Measurements from ENCODE around the gene SENP6.

SENP6 gene

DNA sequence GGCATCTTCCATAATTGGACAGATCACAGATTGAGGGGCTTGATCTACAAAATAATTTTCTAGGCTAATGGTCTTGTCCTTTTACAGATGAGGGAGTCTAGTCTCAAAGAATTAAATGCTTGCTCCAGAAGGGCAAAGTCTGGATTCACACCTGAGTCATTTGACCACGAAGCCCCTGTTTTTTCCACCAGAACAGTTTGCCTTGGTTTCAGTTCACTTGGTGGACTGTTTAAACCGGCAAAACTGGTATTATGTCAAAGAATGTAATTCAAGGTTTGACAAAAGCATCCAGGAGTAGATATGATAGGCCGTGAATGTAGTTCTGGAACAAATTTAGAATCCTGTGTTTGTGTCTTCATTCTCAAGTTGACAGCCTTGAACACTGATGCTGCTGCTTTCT, 150.7 kb downstream of the SENP6 start:
- TF ChIP-seq, protein P1, sequence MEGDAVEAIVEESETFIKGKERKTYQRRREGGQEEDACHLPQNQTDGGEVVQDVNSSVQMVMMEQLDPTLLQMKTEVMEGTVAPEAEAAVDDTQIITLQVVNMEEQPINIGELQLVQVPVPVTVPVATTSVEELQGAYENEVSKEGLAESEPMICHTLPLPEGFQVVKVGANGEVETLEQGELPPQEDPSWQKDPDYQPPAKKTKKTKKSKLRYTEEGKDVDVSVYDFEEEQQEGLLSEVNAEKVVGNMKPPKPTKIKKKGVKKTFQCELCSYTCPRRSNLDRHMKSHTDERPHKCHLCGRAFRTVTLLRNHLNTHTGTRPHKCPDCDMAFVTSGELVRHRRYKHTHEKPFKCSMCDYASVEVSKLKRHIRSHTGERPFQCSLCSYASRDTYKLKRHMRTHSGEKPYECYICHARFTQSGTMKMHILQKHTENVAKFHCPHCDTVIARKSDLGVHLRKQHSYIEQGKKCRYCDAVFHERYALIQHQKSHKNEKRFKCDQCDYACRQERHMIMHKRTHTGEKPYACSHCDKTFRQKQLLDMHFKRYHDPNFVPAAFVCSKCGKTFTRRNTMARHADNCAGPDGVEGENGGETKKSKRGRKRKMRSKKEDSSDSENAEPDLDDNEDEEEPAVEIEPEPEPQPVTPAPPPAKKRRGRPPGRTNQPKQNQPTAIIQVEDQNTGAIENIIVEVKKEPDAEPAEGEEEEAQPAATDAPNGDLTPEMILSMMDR (conservative IDR thresholded peaks at IDR 0.05) = no peak
- H3K27ac ChIP-seq = peak overlapping the region; percentile 98; the same call in 1 of the 2 replicates

DNA sequence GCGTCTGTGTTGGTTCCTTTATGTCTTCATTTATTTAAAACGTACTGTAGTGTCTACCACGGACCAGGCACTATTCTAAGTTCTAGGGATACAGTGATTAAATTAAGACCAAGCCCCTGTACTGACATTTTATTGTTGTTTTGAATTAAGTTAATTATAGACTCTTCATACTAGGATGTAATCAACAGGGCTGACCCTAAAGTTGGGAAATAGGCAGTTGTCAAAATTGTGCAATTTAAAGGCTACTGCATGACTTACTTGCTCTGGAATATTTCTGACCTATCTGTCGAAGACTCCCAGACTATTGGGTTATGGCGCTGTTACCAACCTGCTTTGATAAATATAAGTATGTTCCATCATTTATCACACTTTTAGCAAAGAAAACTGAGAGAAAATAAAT, 154.0 kb downstream of the SENP6 start:
- TF ChIP-seq, protein P1 (conservative IDR thresholded peaks at IDR 0.05) = no peak
- no peak overlapping the region for H3K27ac ChIP-seq

DNA sequence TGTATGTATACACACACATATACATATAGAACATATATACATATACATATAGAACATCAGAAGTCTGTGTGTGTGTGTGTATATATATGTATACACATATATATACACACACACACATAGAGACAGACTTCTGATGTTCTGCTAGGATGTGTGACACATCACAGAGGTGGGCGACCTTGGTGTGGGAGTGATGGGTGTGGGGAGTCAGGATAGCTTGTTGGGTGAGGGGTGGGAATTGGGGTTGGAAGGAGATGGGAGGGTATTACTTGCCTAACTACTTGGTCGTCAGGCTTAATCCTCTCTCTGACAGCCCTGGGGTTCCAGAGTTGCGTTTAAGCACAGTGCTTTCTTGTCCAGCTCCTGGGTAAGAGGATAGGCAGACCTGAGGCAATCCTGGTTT, 155.6 kb downstream of the SENP6 start:
- TF ChIP-seq, protein P1 (conservative IDR thresholded peaks at IDR 0.05) = no peak
- H3K27ac ChIP-seq = no peak overlapping the region

DNA sequence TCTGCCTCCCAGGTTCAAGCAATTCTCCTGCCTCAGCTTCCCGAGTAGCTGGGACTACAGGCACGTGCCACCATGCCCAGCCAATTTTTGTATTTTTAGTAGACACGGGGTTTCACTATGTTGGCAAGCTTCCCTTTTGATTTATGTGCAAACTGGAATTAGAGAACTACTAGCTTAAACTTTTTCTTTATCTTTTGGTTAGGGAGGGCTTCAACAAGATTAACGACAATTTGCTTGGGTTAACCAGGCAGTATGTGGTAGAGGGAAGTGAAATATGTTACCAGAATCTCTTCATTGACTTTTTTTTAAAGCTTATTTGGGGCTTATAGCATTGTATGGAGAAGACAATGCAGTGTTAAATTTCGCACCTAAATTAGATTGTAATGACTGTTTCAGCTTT, 156.4 kb downstream of the SENP6 start:
- TF ChIP-seq, protein P1 (conservative IDR thresholded peaks at IDR 0.05) = no peak
- no peak overlapping the region for H3K27ac ChIP-seq

DNA sequence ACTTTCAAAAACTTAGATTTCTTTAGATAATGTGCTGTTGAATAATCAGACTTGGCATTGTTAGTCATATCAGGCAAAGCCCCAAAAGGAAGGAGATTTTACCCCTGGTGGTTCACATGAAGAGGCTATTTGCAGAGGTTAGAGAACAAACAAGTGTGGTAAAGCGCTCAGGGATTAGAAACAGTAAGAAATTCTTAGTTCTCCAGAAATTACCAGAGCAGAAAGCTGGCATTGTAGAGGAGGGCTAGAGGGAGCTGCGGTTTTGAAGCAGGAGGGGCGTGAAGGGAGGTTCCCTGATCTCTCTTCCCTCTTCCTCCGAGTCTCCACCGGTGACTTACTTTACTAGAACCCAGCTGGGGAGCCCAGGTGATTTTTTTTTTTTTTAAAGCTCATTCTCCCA, 157.5 kb downstream of the SENP6 start:
- TF ChIP-seq, protein P1 (conservative IDR thresholded peaks at IDR 0.05) = no peak
- H3K27ac ChIP-seq = no peak overlapping the region

DNA sequence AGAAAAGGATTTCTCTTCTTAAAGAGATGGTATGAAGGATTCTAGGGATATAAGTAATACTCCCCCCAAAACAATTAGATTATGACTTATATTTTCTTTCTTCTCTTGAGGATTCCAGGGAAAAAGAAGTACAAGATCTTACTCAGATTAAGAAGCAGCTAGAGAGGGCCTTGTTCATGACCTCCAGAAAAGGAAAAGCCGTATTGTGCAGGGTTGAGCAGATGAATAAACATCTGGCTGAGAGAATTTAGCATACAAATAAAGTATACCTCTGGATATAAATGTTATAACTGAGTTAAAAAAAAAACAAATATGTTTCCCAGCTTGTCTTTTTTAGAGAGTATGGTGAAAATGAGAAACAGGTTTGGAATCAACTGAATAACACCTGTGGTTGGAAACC, 158.6 kb downstream of the SENP6 start:
- TF ChIP-seq, protein P1 (conservative IDR thresholded peaks at IDR 0.05) = no peak
- no peak overlapping the region for H3K27ac ChIP-seq

DNA sequence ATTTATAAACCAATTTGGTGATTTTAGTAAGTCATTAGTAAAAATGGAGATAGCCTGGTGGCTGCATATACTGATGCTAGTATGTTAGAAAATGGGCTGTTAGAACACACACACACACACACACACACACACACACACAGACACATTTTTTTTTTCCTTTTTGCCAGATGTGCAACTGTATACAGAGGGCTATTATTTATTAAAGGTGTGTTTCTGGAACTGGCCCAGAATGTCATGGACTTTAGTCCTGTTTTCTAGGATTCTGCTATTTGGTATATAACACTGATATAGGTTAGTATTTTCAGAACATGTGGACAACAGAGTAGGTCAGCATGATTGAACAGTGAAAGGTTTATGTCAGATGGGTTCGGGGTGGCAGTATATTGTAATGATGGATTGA, 159.8 kb downstream of the SENP6 start:
- no peak overlapping the region; the same call in 1 of the 2 replicates for H3K27ac ChIP-seq
- TF ChIP-seq, protein P1 (conservative IDR thresholded peaks at IDR 0.05) = no peak

DNA sequence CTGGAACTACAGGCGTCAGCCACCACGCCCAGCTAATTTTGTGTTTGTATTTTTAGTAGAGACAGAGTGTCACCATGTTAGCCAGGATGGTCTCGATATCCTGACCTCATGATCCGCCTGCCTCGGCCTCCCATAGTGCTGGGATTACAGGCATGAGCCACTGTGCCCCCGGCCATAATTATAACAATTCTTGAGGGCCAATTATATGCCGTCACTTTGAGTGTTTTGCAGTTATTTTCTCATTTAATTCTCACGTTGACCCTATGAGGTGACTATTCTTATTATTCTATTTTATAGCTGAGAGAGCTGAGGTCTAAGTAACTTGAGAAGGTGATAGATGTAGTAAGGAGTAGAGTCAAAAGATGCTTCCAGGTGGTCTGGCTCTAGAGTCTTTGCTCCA, 160.4 kb downstream of the SENP6 start:
- peak overlapping the region; percentile 21 for H3K27ac ChIP-seq
- TF ChIP-seq, protein P1 (conservative IDR thresholded peaks at IDR 0.05) = no peak

Data from VCaP (cell line).